GM23248 (cell line): Measurements from ENCODE around the gene HLCS.

Source experiments
- EZH2 ChIP-seq: fragments of 200-600 bp; sonication (generic); IDR thresholded peaks from 2 replicates; pipeline ENCODE4 v1.6.1; 2018; ENCODE audit warnings: antibody characterized with exemption, mild to moderate bottlenecking; ENCODE audit not compliant: insufficient read depth, poor library complexity, severe bottlenecking
- EZH2phosphoT487 ChIP-seq: fragments of 200-600 bp; sonication (generic); IDR thresholded peaks from 2 replicates; pipeline ENCODE4 v1.6.1; 2018; ENCODE audit warnings: antibody characterized with exemption, moderate library complexity, mild to moderate bottlenecking, low read depth; ENCODE audit not compliant: insufficient read depth

GRCh38 chr21:36902793-36903192, 63.7 kb downstream of the HLCS start:
- TF ChIP-seq EZH2 (no peak), EZH2phosphoT487 (no peak)
